HG03432 (cell line): ENCODE data around the gene AMBRA1.
"Not testable (repeated sequence)": the region's sequence is repeated elsewhere in the genome, so short reads cannot be mapped to it uniquely, and the experiment has no call there.

Source experiments
- ATAC-seq: cut with Tn5 transposase; IDR thresholded peaks from one replicate; pipeline ENCODE4 v1.9.1; 2021; ENCODE audit warnings: mild to moderate bottlenecking, moderate library complexity; ENCODE audit not compliant: unreplicated experiment

AMBRA1 gene

DNA sequence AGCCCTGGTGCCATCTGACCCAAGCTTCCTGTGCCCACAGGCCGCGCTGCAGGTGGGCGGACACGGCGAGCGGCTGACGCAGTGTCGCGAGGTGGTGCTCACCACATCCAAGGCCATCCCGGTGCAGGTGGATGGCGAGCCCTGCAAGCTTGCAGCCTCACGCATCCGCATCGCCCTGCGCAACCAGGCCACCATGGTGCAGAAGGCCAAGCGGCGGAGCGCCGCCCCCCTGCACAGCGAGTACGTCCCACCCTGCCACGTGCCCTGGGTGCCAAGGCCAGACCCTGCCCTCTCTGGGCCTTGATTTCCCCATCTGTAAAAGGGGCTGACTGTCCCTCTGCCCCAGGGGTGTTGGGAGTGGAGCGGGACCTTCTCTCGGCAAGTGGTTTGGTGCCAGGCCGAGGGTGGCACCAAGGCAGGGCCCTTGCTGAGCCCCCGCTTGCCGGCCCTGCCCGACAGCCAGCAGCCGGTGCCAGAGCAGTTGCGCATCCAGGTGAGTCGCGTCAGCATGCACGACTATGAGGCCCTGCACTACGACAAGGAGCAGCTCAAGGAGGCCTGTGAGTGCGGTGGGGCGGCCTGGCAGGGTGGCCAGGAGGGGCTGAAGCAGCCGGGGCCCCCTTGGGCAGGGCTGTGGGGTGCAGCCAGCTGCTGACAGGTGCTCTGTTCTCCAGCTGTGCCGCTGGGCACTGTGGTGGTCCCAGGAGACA is 218.3 kb downstream of the AMBRA1 start:
- ATAC-seq: no peak

- no peak for ATAC-seq
Measured at GRCh38 chr11:46374815-46375214, 219.0 kb downstream of the AMBRA1 start.

DNA sequence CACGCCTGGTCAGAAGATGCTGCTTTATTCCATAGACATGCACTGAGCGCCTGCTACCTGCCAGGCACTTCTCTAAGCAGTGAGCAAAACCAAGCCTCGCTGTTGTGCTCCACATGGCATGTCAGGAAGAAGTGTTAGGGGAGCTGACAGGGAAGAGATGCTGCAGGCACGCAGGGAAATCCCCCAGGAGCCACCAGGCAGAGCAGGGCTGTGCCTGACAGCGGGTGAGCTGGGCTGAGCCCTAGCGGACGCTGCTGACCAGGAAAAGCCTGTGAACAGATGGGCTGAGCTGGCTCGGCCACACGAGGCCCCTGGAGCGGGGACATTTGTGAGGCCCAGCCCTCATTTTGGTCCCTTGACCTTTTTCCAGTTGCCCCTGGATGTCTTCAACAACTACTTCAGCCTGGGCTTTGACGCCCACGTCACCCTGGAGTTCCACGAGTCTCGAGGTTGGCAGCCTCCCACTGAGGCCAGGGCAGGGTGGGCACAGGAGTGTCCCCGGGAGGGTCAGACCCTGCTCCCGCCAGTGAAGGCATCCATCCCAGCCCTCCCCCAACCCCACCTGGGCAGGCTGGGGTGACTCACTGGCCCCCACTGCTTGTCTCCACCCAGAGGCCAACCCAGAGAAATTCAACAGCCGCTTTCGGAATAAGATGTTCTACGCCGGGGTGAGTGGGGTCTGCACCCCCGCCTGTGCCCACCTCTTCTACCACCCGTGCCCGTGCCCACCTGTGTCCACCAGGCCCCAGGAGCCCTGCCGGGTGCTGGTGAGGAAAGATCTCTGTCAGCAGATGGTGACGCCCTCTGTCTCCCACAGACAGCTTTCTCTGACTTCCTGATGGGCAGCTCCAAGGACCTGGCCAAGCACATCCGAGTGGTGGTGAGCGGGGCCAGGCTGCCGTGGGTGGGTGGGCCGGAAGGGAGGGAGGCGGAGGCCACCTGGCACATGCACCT is 219.8 kb downstream of the AMBRA1 start:
- no peak for ATAC-seq

DNA sequence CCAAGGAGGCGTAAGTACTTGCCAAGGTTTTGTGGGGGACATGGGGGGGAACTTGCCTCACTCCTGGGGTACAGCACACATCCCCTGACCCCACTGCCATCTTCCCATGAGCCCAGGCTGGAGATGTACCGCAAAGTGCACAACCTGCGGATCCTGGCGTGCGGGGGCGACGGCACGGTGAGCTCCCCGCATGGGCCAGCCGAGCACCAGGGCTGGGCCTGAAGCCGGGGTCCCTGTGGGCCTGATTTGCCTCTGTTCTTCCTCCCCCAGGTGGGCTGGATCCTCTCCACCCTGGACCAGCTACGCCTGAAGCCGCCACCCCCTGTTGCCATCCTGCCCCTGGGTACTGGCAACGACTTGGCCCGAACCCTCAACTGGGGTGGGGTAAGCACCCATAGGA is 221.3 kb downstream of the AMBRA1 start:
- not testable (repeated sequence) for ATAC-seq

GRCh38 chr11:46372086-46372485 is 221.7 kb downstream of the AMBRA1 start:
- ATAC-seq: no peak

- ATAC-seq: not testable (repeated sequence)
Measured at GRCh38 chr11:46371262-46371661, 222.6 kb downstream of the AMBRA1 start.

GRCh38 chr11:46370253-46370652 is 223.6 kb downstream of the AMBRA1 start:
- ATAC-seq: no peak

DNA sequence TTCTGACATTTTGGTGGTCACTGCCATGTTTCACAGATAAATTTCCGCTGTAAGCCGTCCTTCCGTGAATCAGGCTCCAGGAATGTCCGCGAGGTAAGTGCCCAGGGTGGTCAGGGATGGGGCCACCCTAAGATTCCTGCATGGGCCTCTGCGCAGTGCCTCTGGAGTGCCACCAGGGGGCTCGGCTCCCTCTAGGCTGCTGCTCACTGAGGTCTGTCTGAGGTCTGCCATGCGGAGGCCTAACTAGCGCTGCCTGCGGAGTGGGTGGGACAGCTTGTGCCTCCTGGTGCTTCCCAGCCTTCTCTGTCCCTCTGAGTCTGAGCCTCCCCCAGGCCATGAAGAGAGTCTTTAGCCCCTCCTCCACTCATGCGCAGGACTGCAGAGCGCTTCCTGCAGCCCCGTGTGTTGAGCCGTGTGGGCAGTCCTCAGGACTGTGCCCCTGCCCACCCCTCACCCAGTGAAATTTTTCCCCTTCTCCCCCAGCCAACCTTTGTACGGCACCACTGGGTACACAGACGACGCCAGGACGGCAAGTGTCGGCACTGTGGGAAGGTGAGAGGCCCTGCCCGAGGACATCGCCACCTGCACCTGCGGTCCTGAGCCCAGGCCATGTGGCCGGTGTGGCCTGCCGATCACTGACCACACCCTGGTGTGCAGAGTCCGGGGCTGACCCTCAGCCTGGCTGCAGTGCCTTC is 224.2 kb downstream of the AMBRA1 start:
- ATAC-seq: peak; percentile 54

DNA sequence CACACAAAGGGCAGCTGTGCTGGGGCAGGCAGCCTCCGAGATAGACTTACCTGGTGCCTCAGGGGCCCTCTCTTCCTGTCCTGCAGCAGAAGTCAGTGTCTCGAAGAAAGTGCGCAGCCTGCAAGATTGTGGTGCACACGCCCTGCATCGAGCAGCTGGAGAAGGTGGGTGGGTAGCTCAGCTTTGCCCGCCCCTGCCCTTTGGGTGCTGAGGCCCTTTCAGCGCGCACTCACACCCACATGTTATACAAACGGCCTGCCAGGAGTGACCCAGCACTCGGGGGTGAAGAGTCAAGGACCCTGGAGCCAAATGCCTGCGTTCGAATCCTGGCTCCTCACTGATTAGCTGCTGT is 225.9 kb downstream of the AMBRA1 start:
- ATAC-seq: no peak

DNA sequence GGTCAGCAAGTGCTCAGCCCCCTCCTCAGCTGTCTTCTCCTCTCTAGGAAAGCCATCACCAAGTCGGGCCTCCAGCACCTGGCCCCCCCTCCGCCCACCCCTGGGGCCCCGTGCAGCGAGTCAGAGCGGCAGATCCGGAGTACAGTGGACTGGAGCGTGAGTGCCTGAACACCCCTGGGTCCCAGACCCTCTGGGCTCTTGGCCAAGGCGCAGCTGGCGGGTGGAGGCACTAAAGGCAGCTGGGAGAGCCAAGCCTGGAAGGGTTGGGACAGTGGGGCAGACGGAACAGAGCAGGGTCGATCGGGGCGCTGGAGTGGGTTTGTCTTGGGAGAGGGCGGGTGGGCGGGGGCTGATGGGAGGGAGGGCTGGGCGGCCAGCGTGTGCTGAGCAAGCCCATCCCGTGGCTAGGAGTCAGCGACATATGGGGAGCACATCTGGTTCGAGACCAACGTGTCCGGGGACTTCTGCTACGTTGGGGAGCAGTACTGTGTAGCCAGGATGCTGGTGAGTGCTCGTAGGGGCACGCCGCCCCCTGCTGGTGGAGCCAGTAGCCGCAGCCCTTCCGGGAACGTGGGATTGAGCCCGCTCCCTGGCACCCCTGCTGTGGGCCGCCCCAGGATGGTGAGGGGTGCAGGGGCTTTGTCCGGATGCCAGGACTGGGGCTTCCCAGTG is 226.4 kb downstream of the AMBRA1 start:
- ATAC-seq: peak; percentile 66

- ATAC-seq: no peak
Measured at GRCh38 chr11:46366661-46367161, 227.1 kb downstream of the AMBRA1 start.

DNA sequence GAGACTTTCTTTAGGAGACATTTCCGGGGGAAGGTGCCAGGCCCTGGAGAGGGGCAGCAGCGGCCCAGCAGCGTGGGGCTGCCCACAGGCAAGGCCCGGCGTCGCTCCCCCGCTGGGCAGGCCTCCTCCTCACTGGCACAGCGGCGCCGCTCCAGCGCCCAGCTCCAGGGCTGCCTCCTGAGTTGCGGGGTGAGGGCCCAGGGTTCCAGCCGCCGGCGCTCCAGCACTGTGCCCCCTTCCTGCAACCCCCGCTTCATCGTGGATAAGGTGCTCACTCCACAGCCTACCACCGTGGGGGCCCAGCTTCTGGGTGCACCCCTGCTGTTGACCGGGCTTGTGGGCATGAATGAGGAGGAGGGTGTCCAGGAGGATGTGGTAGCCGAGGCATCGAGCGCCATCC is 227.6 kb downstream of the AMBRA1 start:
- ATAC-seq: no peak

DNA sequence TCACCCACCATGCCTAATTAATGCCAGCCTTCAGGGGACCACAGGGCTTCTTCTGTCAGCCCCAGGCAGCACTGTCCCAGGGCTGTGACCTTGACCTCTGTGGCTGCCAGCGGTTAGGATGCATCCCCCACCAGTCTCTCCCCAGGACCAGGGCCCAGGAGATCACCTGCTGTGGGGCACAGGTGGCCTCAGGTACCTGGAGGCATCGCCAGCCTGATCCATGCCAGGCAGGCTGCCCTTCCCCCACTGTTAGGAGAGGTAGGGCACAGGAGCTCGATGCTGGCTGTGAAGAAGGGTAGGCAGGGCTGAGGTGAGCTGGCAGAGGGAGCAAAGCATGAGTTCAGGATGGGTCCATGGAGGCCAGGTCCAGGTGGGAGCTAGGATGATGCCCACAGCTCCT is 229.0 kb downstream of the AMBRA1 start:
- no peak for ATAC-seq

DNA sequence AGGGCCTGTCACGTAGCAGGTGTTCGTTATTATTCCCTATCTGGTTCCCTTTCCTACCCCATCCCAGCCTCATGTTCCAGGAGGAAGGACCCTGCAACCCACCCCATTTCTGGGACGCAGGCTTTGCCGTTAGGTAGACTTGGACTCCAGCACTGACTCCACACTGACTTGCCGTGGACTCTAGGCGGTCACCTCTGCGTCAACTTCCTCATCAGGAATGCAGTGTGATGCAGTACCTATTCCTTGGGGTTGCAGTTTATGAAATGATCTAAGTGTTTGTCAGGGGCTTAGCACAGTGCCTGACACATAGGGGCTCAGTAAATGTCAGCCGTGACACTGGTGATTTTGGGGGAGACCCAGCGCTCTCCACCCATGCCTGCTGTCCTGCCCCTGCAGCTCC is 229.8 kb downstream of the AMBRA1 start:
- no peak for ATAC-seq

DNA sequence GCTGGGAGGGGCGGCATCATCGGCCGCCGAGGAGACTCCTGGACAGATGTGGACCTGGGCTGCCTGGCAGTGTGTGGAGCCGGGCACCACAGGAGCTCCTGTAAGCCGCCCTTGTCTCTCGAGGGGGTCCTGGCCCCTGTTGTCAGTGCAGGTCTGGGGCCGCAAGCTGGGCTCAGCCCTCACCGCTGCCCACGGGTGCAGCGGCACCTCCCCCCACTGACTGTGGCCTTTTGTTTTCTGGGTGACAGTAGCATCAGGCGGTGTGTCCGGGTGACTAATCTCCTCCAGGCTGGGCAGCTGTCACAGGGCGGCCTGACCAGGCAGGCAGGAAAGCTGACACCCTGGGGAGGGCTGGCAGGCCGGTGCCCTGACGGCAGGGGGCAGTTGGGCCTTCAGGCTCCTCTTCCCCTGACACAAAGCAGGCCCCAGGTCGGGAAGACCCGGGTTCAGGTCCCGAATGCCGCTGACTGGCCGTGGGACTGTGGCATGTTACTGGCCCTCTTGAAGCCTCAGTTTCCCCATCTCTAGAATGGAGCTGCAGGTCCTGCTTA is 230.3 kb downstream of the AMBRA1 start:
- ATAC-seq: no peak

GRCh38 chr11:46363031-46363407 is 230.8 kb downstream of the AMBRA1 start:
- no peak for ATAC-seq

DNA sequence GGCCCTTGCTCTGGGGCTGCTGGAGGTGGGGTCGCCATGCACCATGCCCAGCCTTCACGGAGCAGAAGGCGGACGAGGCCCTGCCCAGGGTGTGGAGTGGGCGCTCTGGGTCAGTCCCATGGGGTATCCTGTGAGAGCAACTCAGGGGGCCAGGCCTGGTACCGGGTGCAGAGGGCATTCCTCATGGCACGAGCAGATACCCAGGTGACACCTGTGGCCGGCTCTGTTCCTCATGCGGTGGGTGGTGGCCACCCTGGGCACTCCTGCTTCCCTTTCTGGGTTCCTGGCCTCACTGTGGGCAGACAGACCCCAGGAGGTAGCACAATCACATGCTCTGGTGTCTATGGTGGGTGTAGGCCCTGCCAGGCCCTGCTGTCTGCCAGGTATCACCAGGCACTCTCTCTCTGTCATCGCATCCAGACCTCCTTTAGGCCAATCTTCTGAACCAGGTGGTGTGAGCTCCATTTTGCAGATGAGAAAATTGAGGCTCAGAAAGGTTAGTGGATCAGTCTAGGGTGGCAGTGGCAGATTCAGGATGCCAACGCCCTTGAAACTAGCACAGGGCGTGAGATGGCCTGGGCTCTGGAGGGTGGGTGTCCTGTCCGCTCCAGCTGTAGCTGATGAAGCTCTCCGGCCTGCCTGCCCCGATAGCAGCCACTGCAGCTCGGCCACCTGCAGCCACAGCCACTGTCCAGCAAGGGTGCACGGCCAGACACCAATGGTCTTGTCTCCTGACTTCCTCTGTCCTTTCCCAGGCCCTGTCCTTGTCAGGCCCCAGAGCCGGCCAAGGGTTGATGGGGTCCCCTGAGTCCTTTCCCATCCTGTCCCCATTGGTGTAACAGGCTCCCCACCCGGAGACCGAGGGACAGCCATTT is 231.4 kb downstream of the AMBRA1 start:
- no peak for ATAC-seq

DNA sequence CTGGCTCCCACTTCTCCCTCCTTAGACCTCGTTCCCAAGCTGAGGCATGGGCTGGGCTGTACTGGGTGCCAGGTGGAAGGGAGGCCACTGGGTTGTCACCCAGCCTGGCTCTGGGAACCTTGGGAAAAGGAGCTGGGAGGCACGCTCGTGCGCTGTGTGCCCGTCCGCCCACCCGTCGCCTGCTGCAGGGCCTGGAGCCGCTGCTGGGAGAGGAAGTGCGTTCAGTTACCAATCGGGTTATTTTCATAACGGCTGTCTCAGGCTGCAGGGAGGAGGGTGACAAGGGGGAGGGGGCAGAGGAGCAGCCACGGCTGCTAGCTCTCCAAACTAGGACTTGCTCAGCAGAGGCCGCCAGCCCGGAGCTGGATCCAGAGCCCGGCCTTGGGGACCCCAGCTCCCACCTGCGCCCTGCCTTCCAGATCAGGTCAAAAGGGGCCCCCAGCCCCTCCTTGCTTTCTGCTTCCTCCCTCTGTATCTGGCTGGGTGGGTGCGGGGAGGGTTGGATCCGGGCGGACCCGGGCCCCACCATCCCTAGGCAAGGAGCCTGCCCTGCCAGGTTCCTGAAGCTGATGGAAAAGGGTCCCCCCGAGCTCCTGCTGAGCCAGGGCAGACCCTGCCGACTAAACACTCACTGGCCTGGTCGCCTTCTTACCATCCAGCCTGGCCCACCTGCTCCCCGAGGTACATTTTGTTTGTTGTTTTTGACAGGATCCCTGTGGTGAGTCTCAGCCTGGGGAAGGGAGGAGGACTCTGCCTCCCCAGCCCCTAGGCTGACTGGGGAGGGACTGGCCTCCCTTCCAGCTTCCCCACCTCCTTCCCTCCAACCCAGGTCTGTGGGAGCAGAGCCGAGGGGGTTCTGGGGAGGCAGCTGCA is 232.3 kb downstream of the AMBRA1 start:
- ATAC-seq: peak; percentile 92

GRCh38 chr11:46360878-46361277 is 232.9 kb downstream of the AMBRA1 start:
- peak; percentile 29 for ATAC-seq
